Hepatocyte (in vitro differentiated cells): ENCODE results near the gene SMKR1.

Experiments used
- EZH2 ChIP-seq: fragments of 200-600 bp; sonication (generic); IDR thresholded peaks from 2 replicates; pipeline ENCODE4 v1.6.1; 2016; ENCODE audit warnings: antibody characterized with exemption, mild to moderate bottlenecking, borderline replicate concordance
- EZH2phosphoT487 ChIP-seq: fragments of 200-600 bp; sonication (generic); IDR thresholded peaks from one replicate; pipeline ENCODE4 v1.6.1; 2018; ENCODE audit warnings: antibody characterized with exemption, mild to moderate bottlenecking, low read depth, moderate library complexity; ENCODE audit not compliant: unreplicated experiment, severe bottlenecking
- TF ChIP-seq, protein P1 (sequence below): fragments of 200-600 bp; sonication (generic); IDR thresholded peaks from 2 replicates; pipeline ENCODE4 v1.5.1; 2016; ENCODE audit warnings: antibody characterized with exemption, mild to moderate bottlenecking; ENCODE audit not compliant: poor library complexity

DNA sequence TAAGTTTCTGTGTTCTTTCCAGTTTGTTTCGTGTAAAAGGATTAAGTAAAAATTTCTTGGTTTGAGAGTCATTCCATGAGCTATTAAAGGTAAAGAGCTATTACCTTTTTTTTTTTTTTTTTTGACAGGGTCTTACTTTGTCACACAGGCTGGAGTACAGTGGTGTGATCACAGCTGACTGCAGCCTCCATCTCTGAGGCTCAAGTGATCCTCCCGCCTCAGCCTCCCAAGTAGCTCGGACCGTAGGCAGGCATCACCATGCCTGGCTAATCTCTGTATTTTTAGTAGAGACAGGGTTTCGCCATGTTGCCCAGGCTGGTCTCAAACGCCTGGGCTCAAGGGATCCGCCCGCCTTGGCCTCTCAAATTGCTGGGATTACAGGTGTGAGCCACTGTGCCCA lies 1.4 kb downstream of the SMKR1 start:
- TF ChIP-seq, protein P1, sequence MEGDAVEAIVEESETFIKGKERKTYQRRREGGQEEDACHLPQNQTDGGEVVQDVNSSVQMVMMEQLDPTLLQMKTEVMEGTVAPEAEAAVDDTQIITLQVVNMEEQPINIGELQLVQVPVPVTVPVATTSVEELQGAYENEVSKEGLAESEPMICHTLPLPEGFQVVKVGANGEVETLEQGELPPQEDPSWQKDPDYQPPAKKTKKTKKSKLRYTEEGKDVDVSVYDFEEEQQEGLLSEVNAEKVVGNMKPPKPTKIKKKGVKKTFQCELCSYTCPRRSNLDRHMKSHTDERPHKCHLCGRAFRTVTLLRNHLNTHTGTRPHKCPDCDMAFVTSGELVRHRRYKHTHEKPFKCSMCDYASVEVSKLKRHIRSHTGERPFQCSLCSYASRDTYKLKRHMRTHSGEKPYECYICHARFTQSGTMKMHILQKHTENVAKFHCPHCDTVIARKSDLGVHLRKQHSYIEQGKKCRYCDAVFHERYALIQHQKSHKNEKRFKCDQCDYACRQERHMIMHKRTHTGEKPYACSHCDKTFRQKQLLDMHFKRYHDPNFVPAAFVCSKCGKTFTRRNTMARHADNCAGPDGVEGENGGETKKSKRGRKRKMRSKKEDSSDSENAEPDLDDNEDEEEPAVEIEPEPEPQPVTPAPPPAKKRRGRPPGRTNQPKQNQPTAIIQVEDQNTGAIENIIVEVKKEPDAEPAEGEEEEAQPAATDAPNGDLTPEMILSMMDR = no peak
- TF ChIP-seq EZH2 (no peak), EZH2phosphoT487 (no peak)
